ENCODE measurements around the gene CTNND1.

DNA sequence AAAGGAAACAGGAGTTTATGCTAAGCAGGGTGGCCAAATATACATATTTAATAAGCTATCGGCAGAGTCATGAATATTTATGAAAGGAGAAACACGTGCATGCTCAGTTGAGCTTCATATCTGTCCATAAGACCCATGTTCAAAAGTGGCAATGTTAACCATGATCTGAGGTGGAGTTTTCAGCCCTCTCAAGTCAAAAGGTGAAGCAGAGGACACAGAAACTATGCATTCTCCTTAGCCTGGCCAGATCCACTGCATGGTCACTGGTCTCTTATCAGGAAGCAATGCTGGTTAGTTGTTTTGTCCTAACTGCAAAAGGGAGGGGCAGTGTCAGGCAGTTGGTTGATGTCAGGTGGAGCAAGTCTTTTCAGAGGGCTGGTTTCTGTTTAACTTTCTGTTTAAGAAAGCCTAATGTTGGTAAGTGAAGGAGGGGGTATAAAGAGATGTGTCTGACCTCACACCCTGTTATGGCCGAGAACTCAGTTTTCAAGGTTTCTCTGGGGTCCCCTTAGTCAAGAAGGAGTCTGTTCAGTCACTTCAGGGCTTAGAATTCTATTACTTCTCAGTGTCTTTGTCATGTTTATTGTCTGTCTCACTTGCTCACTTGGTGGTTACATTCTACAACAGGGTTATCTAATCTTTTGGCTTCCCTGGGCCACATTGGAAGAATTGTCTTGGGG is 25.8 kb upstream of the CTNND1 start:
- TF ChIP-seq EP300 (IDR thresholded peaks at IDR 0.05; ENCODE audit: low read depth) (no peak), CTCF (IDR thresholded peaks at IDR 0.05) (no peak)

All from transverse colon (tissue), 3 donors.